HEK293 (cell line): ENCODE data around the gene BTBD9.
A peak's percentile ranks its signal among the peaks of the same experiment; 100 is the strongest.

Source experiments
- CTCF ChIA-PET: fragments of 350-600 bp; formaldehyde crosslinking; extraction: SDS; loops from one replicate; lab custom pipeline; 2021; ENCODE audit warnings: antibody characterized with exemption; lab: Yijun Ruan, JAX
- POLR2A ChIA-PET: fragments of 300-600 bp; formaldehyde crosslinking; extraction: SDS; loops from one replicate; lab custom pipeline; 2020; ENCODE audit warnings: antibody characterized with exemption, inconsistent platforms; lab: Yijun Ruan, JAX
- H3K27ac ChIP-seq: fragments of 200-500 bp; sonication (Bioruptor generic); 2 replicates; pipeline ENCODE4 v1.5.1; 2014; ENCODE audit warnings: low read depth, low read length, control low read depth, inconsistent platforms; ENCODE audit errors: extremely low read depth
- H3K36me3 ChIP-seq, 2 experiments: fragments of 200-500 bp in 1 of 2; sonication (Bioruptor generic) in 1 of 2; 1 replicate in 1 of 2; 2 replicates in 1 of 2; pipeline ENCODE4 v1.5.1; 2014 to 2017; ENCODE audit warnings: inconsistent platforms in 2 of 2, low read length in 2 of 2; ENCODE audit not compliant: control insufficient read depth in 2 of 2, insufficient read depth in 1 of 2
- H3K4me1 ChIP-seq: fragments of 200-500 bp; sonication (Bioruptor generic); 2 replicates; pipeline ENCODE4 v1.5.1; 2014; ENCODE audit warnings: mild to moderate bottlenecking, low read length, inconsistent platforms; ENCODE audit not compliant: control insufficient read depth, insufficient read depth
- H3K4me3 ChIP-seq: 2 replicates; pipeline ENCODE4 v1.5.1; 2011; ENCODE audit warnings: low read depth, mild to moderate bottlenecking, control low read depth, low read length, moderate library complexity
- H3K9me3 ChIP-seq: fragments of 200-500 bp; sonication (Bioruptor generic); 2 replicates; pipeline ENCODE4 v1.5.1; 2014; ENCODE audit warnings: low read depth, low read length, inconsistent platforms; ENCODE audit not compliant: control insufficient read depth, insufficient read depth
- BCL11A ChIP-seq: fragments of 450-650 bp; formaldehyde crosslinking; IDR thresholded peaks from 2 replicates; pipeline ENCODE4 v1.5.1; 2016; ENCODE audit warnings: low read depth, missing biosample characterization, missing genetic modification characterization
- PRDM10 ChIP-seq: fragments of 450-650 bp; formaldehyde crosslinking; IDR thresholded peaks from 2 replicates; pipeline ENCODE4 v1.5.1; 2016; ENCODE audit warnings: missing biosample characterization, missing genetic modification characterization
- SCRT2 ChIP-seq: fragments of 450-650 bp; formaldehyde crosslinking; IDR thresholded peaks from 2 replicates; pipeline ENCODE4 v1.5.1; 2016; ENCODE audit warnings: missing biosample characterization, missing genetic modification characterization
- SETDB1 ChIP-seq: IDR thresholded peaks from one replicate; pipeline ENCODE4 v1.6.1; 2017; ENCODE audit warnings: mild to moderate bottlenecking, low read length, moderate library complexity, mixed read lengths; ENCODE audit not compliant: insufficient read length
- ZBTB20 ChIP-seq: fragments of 450-650 bp; formaldehyde crosslinking; IDR thresholded peaks from 2 replicates; pipeline ENCODE4 v1.5.1; 2016; ENCODE audit warnings: missing biosample characterization, missing genetic modification characterization
- ZBTB7A ChIP-seq: fragments of 450-650 bp; formaldehyde crosslinking; IDR thresholded peaks from 2 replicates; pipeline ENCODE4 v1.5.1; 2016; ENCODE audit warnings: low read depth, missing biosample characterization, missing genetic modification characterization
- ZFP69B ChIP-seq: fragments of 450-650 bp; formaldehyde crosslinking; IDR thresholded peaks from 2 replicates; pipeline ENCODE4 v1.5.1; 2016; ENCODE audit warnings: missing biosample characterization, missing genetic modification characterization
- ZIC2 ChIP-seq: fragments of 450-650 bp; formaldehyde crosslinking; IDR thresholded peaks from 2 replicates; pipeline ENCODE4 v1.5.1; 2016; ENCODE audit warnings: missing biosample characterization, missing genetic modification characterization
- ZNF121 ChIP-seq: fragments of 450-650 bp; formaldehyde crosslinking; IDR thresholded peaks from 2 replicates; pipeline ENCODE4 v1.5.1; 2016; ENCODE audit warnings: missing biosample characterization, missing genetic modification characterization
- ZNF146 ChIP-seq: fragments of 450-650 bp; formaldehyde crosslinking; IDR thresholded peaks from 2 replicates; pipeline ENCODE4 v1.5.1; 2016; ENCODE audit warnings: missing biosample characterization, missing genetic modification characterization
- ZNF19 ChIP-seq: fragments of 450-650 bp; formaldehyde crosslinking; IDR thresholded peaks from 2 replicates; pipeline ENCODE4; 2016; ENCODE audit warnings: missing biosample characterization, missing genetic modification characterization, low read depth
- ZNF311 ChIP-seq: fragments of 450-650 bp; formaldehyde crosslinking; IDR thresholded peaks from 2 replicates; pipeline ENCODE4 v1.5.1; 2017; ENCODE audit warnings: missing biosample characterization, missing genetic modification characterization, borderline replicate concordance
- ZNF426 ChIP-seq: fragments of 450-650 bp; formaldehyde crosslinking; IDR thresholded peaks from 2 replicates; pipeline ENCODE4 v1.5.1; 2017; ENCODE audit warnings: missing biosample characterization, missing genetic modification characterization, mild to moderate bottlenecking, inconsistent platforms, moderate library complexity
- ZNF449 ChIP-seq: fragments of 450-650 bp; formaldehyde crosslinking; IDR thresholded peaks from 2 replicates; pipeline ENCODE4 v1.5.1; 2017; ENCODE audit warnings: missing biosample characterization, mild to moderate bottlenecking, missing genetic modification characterization, moderate library complexity
- ZNF473 ChIP-seq: fragments of 450-650 bp; formaldehyde crosslinking; IDR thresholded peaks from 2 replicates; pipeline ENCODE4 v1.5.1; 2017; ENCODE audit warnings: missing biosample characterization, missing genetic modification characterization
- ZNF530 ChIP-seq: fragments of 450-650 bp; formaldehyde crosslinking; IDR thresholded peaks from 2 replicates; pipeline ENCODE4 v1.5.1; 2016; ENCODE audit warnings: low read depth, missing biosample characterization, missing genetic modification characterization
- ZNF561 ChIP-seq: fragments of 450-650 bp; IDR thresholded peaks from 2 replicates; pipeline ENCODE4 v1.5.1; 2018; ENCODE audit warnings: missing biosample characterization, missing genetic modification characterization, borderline replicate concordance
- ZNF571 ChIP-seq: fragments of 450-650 bp; formaldehyde crosslinking; IDR thresholded peaks from 2 replicates; pipeline ENCODE4 v1.5.0; 2017; ENCODE audit warnings: missing biosample characterization, missing genetic modification characterization
- ZNF585B ChIP-seq: fragments of 450-650 bp; formaldehyde crosslinking; IDR thresholded peaks from 2 replicates; pipeline ENCODE4 v1.5.1; 2016; ENCODE audit warnings: missing biosample characterization, missing genetic modification characterization
- ZNF670 ChIP-seq: fragments of 450-650 bp; formaldehyde crosslinking; IDR thresholded peaks from 2 replicates; pipeline ENCODE4 v1.5.1; 2016; ENCODE audit warnings: missing biosample characterization, missing genetic modification characterization, low read depth
- ZNF677 ChIP-seq: fragments of 450-650 bp; IDR thresholded peaks from 2 replicates; pipeline ENCODE4 v1.5.0; 2018; ENCODE audit warnings: missing biosample characterization, mild to moderate bottlenecking, missing genetic modification characterization, moderate library complexity
- ZNF707 ChIP-seq: fragments of 450-650 bp; formaldehyde crosslinking; IDR thresholded peaks from 2 replicates; pipeline ENCODE4 v1.5.1; 2016; ENCODE audit warnings: missing biosample characterization, missing genetic modification characterization
- ZNF776 ChIP-seq: fragments of 450-650 bp; formaldehyde crosslinking; IDR thresholded peaks from 2 replicates; pipeline ENCODE4 v1.5.0; 2017; ENCODE audit warnings: missing biosample characterization, missing genetic modification characterization, borderline replicate concordance
- ZSCAN5A ChIP-seq: fragments of 450-650 bp; formaldehyde crosslinking; IDR thresholded peaks from 2 replicates; pipeline ENCODE4 v1.5.1; 2016; ENCODE audit warnings: missing biosample characterization, missing genetic modification characterization
- TF ChIP-seq, protein P1 (sequence below): fragments of 450-650 bp; IDR thresholded peaks from 2 replicates; pipeline ENCODE4 v1.5.1; 2018; ENCODE audit warnings: missing biosample characterization, missing genetic modification characterization

Gene BTBD9

GRCh38 chr6:38658418-38659167 lies 18.9 kb upstream of the BTBD9 start:
- Histone ChIP-seq H3K4me3 (no peak overlapping the region), H3K9me3 (no peaks in the 10 kb centered on the region), H3K4me1 (no peaks in the 10 kb centered on the region), H3K36me3 (no peaks in the 10 kb centered on the region; a peak in 1 of 3 replicates), H3K27ac (no peak overlapping the region)
- POLR2A ChIA-PET = no interaction called here
- TF ChIP-seq BCL11A = no peak
- TF ChIP-seq ZBTB20 (tag by site-specific recombination) = 0 out of 2 replicates have a peak, but pooled peaks have one; percentile 36
- no peak for TF ChIP-seq ZNF571
- no peak for TF ChIP-seq ZNF449
- TF ChIP-seq SETDB1 = no peak
- TF ChIP-seq, protein P1, sequence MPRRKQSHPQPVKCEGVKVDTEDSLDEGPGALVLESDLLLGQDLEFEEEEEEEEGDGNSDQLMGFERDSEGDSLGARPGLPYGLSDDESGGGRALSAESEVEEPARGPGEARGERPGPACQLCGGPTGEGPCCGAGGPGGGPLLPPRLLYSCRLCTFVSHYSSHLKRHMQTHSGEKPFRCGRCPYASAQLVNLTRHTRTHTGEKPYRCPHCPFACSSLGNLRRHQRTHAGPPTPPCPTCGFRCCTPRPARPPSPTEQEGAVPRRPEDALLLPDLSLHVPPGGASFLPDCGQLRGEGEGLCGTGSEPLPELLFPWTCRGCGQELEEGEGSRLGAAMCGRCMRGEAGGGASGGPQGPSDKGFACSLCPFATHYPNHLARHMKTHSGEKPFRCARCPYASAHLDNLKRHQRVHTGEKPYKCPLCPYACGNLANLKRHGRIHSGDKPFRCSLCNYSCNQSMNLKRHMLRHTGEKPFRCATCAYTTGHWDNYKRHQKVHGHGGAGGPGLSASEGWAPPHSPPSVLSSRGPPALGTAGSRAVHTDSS = no peak
- CTCF ChIA-PET = no interaction called here

DNA sequence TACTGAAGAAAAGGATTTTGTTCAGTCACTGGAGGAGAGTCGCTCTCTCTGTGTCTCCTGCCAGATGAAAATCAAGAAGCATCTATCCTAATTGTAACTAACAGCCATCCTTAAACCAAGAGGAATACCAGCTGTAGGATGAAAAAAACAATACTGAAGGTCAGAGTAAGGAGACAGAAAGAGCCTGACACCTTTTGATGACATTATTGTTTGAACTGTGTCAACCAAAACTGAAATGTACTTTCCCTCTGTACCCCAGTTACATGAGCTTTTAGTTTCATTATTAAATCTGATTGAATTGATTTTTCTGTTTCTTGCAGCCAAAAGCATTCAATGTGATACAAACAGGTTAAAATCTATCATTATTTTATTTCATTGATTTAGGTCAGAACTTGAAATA lies 17.2 kb upstream of the BTBD9 start:
- Histone ChIP-seq H3K27ac (no peak overlapping the region), H3K36me3 (no peaks in the 10 kb centered on the region; a peak in 1 of 3 replicates), H3K4me1 (no peaks in the 10 kb centered on the region), H3K4me3 (no peak overlapping the region), H3K9me3 (no peaks in the 10 kb centered on the region)
- TF ChIP-seq ZNF776 (no peak), ZNF670 (tag by site-specific recombination) (no peak), SCRT2 (no peak), ZNF473 (tag by site-specific recombination) (no peak), ZNF146 (no peak), ZNF530 (tag by site-specific recombination) (no peak), ZNF677 (tag by site-specific recombination) (no peak)
- CTCF ChIA-PET = interaction anchor here (0.5 to 0.9 kb wide), 2 partner anchors 117 to 1283 kb away, joined by 3 read pairs; no protein-coding TSS in a partner anchor
- POLR2A ChIA-PET = interaction anchor here (1.2 kb wide), 1 partner anchor 9 kb away, joined by 3 read pairs; no protein-coding TSS in a partner anchor

- CTCF ChIA-PET = no interaction called here
- no peak overlapping the region for H3K4me3 ChIP-seq
- H3K36me3 ChIP-seq = no peaks in the 10 kb centered on the region; a peak in 1 of 3 replicates
- H3K9me3 ChIP-seq = no peaks in the 10 kb centered on the region
- no peak overlapping the region for H3K27ac ChIP-seq
- no peaks in the 10 kb centered on the region for H3K4me1 ChIP-seq
- POLR2A ChIA-PET = no interaction called here
- TF ChIP-seq ZIC2 (tag by site-specific recombination) = no peak
- TF ChIP-seq ZNF707 (tag by site-specific recombination) = no peak
- no peak for TF ChIP-seq ZNF121 (tag by site-specific recombination)
- TF ChIP-seq ZNF426 (tag by site-specific recombination) = no peak
- TF ChIP-seq ZNF561 (tag by site-specific recombination) = no peak
- TF ChIP-seq ZSCAN5A (tag by site-specific recombination) = no peak
- no peak for TF ChIP-seq SETDB1
- no peak for TF ChIP-seq ZNF311 (tag by site-specific recombination)
- no peak for TF ChIP-seq PRDM10 (tag by site-specific recombination)
- TF ChIP-seq ZBTB7A (tag by site-specific recombination) = no peak
- no peak for TF ChIP-seq ZNF585B (tag by site-specific recombination)
- no peak for TF ChIP-seq ZNF19 (tag by site-specific recombination)
- TF ChIP-seq ZFP69B (tag by site-specific recombination) = no peak
- no peak for TF ChIP-seq BCL11A
Observed at GRCh38 chr6:38654263-38654662, 14.5 kb upstream of the BTBD9 start.
